GM13977 (cell line): ENCODE results near the gene CGB2.

Experiments
- DNase-seq: peaks from one replicate; pipeline ENCODE4 v3.0.0; 2012; ENCODE audit warnings: low spot score
- in situ Hi-C: fragments of 300-500 bp; cut with MboI; formaldehyde crosslinking; loops from one replicate; pipeline ENCODE4 v1.12.0; 2022; ENCODE audit warnings: low sequenced_read_pairs, low pct_unique_long_range_greater_than_20kb, mixed read lengths, inconsistent platforms; ENCODE audit not compliant: unreplicated experiment
- TF ChIP-seq, protein P1 (sequence below): IDR thresholded peaks from 2 replicates; pipeline ENCODE4 v1.5.1; 2012; ENCODE audit warnings: mild to moderate bottlenecking, control low read depth; ENCODE audit not compliant: insufficient read depth; ENCODE audit errors: extremely low read depth, missing control alignments

The CGB2 gene

DNA sequence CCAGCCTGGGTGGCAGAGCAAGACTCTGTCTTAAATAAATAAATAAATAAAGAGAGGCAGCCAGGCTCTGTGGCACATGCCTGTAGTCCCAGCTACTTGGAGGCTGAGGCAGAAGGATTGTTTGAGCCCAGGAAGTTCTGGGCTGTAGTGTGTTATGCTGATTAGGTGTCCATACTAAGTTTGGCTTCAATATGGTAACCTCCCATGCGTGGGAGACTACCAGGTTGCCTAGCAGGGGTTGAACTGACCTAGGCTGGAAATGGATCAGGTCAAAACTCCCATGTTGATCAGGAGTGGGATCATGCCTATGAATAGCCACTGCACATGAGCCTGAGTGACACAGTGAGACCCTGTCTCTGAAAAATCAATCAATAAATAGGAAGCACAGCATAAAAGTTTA is 49.6 kb downstream of the CGB2 start:
- in situ Hi-C loops, result no loop called here
- TF ChIP-seq, protein P1, sequence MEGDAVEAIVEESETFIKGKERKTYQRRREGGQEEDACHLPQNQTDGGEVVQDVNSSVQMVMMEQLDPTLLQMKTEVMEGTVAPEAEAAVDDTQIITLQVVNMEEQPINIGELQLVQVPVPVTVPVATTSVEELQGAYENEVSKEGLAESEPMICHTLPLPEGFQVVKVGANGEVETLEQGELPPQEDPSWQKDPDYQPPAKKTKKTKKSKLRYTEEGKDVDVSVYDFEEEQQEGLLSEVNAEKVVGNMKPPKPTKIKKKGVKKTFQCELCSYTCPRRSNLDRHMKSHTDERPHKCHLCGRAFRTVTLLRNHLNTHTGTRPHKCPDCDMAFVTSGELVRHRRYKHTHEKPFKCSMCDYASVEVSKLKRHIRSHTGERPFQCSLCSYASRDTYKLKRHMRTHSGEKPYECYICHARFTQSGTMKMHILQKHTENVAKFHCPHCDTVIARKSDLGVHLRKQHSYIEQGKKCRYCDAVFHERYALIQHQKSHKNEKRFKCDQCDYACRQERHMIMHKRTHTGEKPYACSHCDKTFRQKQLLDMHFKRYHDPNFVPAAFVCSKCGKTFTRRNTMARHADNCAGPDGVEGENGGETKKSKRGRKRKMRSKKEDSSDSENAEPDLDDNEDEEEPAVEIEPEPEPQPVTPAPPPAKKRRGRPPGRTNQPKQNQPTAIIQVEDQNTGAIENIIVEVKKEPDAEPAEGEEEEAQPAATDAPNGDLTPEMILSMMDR, result no peak
- DNase-seq, result no peak
